H1 (cell line): ENCODE data around the gene COPG1. TPM values are rescaled to one million over a fixed set of nuclear protein-coding genes. Genes with fewer than 3 reads are reported as not detected.

Experiments used
- BACH1 ChIP-seq: IDR thresholded peaks from 2 replicates; pipeline ENCODE4 v1.6.1; 2012; ENCODE audit warnings: low read length, improper control_type of control experiment
- POLR2AphosphoS5 ChIP-seq: IDR thresholded peaks from 2 replicates; pipeline ENCODE4 v1.6.1; 2011; ENCODE audit warnings: low read depth, low read length
- SUZ12 ChIP-seq: fragments of 200-600 bp; sonication (generic); IDR thresholded peaks from 2 replicates; pipeline ENCODE4 v1.6.1; 2012; ENCODE audit warnings: mild to moderate bottlenecking, inconsistent platforms, low read length, moderate library complexity, mixed read lengths
- polyA plus RNA-seq, 7 experiments: library from polyadenylated mRNA; depleted of rRNA in 3 of 7; stranded (reverse) in 5 of 7; unstranded in 2 of 7; fragments of >200 nt in 5 of 7; fragments of 200-250 nt in 2 of 7; gene quantifications; 1 replicate in 5 of 7; 2 replicates in 1 of 7; 4 replicates in 1 of 7; pipeline versions ENCODE4 v1.2.1 to v1.2.3, GENCODE V29; 2011 to 2013; ENCODE audit warnings: missing spikeins in 2 of 7, mixed read lengths in 2 of 7
- total RNA-seq: library from RNA; stranded (reverse); fragmentation: NEBNext Ultra II Directional; extraction: Animal tissue kit (Norgen Biotek cat#: 25700); gene quantifications from 2 replicates; pipeline ENCODE4 v1.2.1, GENCODE V29; 2021
- TF ChIP-seq, protein P1 (sequence below), 3 experiments: IDR thresholded peaks; 1 replicate in 2 of 3; 2 replicates in 1 of 3; pipeline versions ENCODE4 v1.5.1 to v1.6.1; 2011; ENCODE audit warnings: low read length in 3 of 3, mild to moderate bottlenecking in 3 of 3, inconsistent platforms in 2 of 3, low read depth in 1 of 3, moderate library complexity in 1 of 3; ENCODE audit not compliant: insufficient read depth in 1 of 3; ENCODE audit errors: control extremely low read depth in 1 of 3

Gene COPG1
- total and polyA plus RNA-seq, 2 of the 8 experiments (the other 6 are each of a cell fraction or from before 2014, with no cell fraction given) = 52.7 to 106 TPM

DNA sequence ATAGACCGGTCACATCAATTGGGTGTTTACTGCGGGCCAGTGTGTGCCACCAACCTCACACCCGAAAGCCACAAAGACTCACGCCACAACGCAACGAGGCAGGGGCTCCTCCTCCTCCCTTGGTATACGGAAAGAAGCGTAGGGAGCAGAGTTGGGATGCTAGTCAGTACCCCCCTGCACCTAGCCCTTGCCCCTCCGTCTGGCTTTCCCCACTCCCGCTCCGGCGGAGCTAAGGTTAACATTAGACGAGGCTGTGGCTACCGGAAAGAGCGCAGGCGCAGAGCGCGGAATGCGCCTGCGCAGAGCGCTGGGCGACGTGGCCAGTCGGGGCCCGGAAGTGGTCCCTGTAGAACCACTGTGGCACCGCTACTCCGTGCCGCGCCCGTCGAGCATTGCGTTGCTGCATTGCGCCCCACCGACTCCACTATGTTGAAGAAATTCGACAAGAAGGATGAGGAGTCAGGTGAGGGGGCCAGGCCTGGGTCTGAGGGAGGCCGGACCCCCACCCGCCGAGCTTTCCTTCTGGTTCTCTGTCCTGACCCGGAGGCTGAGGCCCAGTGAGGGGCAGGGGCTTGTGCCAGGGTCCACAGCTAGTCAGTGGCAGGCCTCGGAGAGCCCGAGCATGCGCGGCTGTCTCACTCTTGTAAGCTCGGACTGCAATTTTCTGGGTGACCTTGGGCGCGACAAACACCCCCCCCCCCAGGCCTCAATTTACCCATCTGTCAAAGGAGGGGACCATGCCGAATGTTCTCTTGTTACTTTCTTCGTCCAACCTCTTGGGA, at the start of gene COPG1 (continued):
- TF ChIP-seq, protein P1, sequence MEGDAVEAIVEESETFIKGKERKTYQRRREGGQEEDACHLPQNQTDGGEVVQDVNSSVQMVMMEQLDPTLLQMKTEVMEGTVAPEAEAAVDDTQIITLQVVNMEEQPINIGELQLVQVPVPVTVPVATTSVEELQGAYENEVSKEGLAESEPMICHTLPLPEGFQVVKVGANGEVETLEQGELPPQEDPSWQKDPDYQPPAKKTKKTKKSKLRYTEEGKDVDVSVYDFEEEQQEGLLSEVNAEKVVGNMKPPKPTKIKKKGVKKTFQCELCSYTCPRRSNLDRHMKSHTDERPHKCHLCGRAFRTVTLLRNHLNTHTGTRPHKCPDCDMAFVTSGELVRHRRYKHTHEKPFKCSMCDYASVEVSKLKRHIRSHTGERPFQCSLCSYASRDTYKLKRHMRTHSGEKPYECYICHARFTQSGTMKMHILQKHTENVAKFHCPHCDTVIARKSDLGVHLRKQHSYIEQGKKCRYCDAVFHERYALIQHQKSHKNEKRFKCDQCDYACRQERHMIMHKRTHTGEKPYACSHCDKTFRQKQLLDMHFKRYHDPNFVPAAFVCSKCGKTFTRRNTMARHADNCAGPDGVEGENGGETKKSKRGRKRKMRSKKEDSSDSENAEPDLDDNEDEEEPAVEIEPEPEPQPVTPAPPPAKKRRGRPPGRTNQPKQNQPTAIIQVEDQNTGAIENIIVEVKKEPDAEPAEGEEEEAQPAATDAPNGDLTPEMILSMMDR (IDR thresholded peaks at IDR 0.05; ENCODE audit: control extremely low read depth in 1 of 3, insufficient read depth in 1 of 3, low read depth in 1 of 3, low read length in 3 of 3) = peak in 1 of 3 experiments; percentile 7; a peak in 1 of 4 replicates
- no peak for TF ChIP-seq BACH1
- peak; percentile 84 for TF ChIP-seq POLR2AphosphoS5
- no peak for TF ChIP-seq SUZ12
